H1 (cell line): Measurements from ENCODE around the gene KIF5C. TPM values are rescaled to one million over a fixed set of nuclear protein-coding genes. Genes with fewer than 3 reads are reported as not detected.

ENCODE experiments used
- CTCF ChIA-PET: fragments of 300-600 bp; sonication (Branson Sonifier 250); formaldehyde crosslinking; loops from one replicate; lab custom pipeline; 2021; ENCODE audit not compliant: partially characterized antibody; lab: Charles Lee
- POLR2A ChIA-PET: fragments of 300-600 bp; sonication (Branson Sonifier 250); formaldehyde crosslinking; loops from one replicate; lab custom pipeline; 2021; ENCODE audit warnings: inconsistent platforms; ENCODE audit not compliant: partially characterized antibody; lab: Charles Lee
- DNase-seq, 2 experiments: peaks; one replicate each; pipeline versions ENCODE4 v3.0.0 to v3.0.0-alpha.2; 2010 to 2022; ENCODE audit warnings: low spot score in 2 of 2, low read depth in 1 of 2, mixed read lengths in 1 of 2
- FAIRE-seq: peaks from 2 replicates; lab custom pipeline; 2011; peaks lifted over from hg19 to GRCh38; lab: Jason Lieb, UNC
- H2AFZ ChIP-seq: 2 replicates; pipeline ENCODE4 v1.8.1; 2012; ENCODE audit warnings: low read length, inconsistent platforms
- H2AK5ac ChIP-seq: 2 replicates; pipeline ENCODE4 v1.6.1; 2013; ENCODE audit warnings: low read depth, low read length
- H2BK120ac ChIP-seq: replicated peaks from 2 replicates; pipeline ENCODE3; 2013; ENCODE audit warnings: low read depth, low read length, inconsistent platforms
- H2BK12ac ChIP-seq: 2 replicates; pipeline ENCODE4 v1.6.1; 2013; ENCODE audit warnings: low read depth, low read length
- H2BK15ac ChIP-seq: 2 replicates; pipeline ENCODE4 v1.6.1; 2013; ENCODE audit warnings: low read length
- H2BK20ac ChIP-seq: 2 replicates; pipeline ENCODE4 v1.6.1; 2013; ENCODE audit warnings: low read length
- H2BK5ac ChIP-seq: 2 replicates; pipeline ENCODE4 v1.6.1; 2013; ENCODE audit warnings: low read depth, low read length
- H3K14ac ChIP-seq: 2 replicates; pipeline ENCODE4 v1.6.1; 2013; ENCODE audit warnings: inconsistent platforms; ENCODE audit not compliant: insufficient read length
- H3K18ac ChIP-seq: 2 replicates; pipeline ENCODE4 v1.6.1; 2013; ENCODE audit warnings: low read length; ENCODE audit errors: extremely low read depth
- H3K23ac ChIP-seq: 2 replicates; pipeline ENCODE4 v1.6.1; 2013; ENCODE audit warnings: inconsistent platforms; ENCODE audit not compliant: insufficient read length
- H3K23me2 ChIP-seq: 2 replicates; pipeline ENCODE4 v1.6.1; 2013; ENCODE audit warnings: low read depth, low read length
- H3K27ac ChIP-seq: 2 replicates; pipeline ENCODE4 v1.6.1; 2011; ENCODE audit warnings: low read depth, low read length, inconsistent platforms
- H3K27me3 ChIP-seq, 4 experiments: replicated peaks in 1 of 4; 1 replicate in 1 of 4; 2 replicates in 3 of 4; pipeline versions ENCODE4 v1.6.1 to v1.8.1; 2011 to 2013; ENCODE audit warnings: low read length in 3 of 4, mild to moderate bottlenecking in 3 of 4, inconsistent platforms in 2 of 4, mixed read lengths in 2 of 4, moderate library complexity in 1 of 4; ENCODE audit not compliant: control insufficient read depth in 3 of 4, insufficient read depth in 3 of 4; ENCODE audit errors: extremely low read depth in 1 of 4
- H3K36me3 ChIP-seq, 4 experiments: 2 replicates each; pipeline versions ENCODE4 v1.6.1 to v1.8.1; 2011 to 2013; ENCODE audit warnings: mild to moderate bottlenecking in 4 of 4, low read length in 3 of 4, moderate library complexity in 2 of 4, control low read depth in 1 of 4, inconsistent platforms in 1 of 4; ENCODE audit not compliant: insufficient read depth in 4 of 4, control insufficient read depth in 2 of 4
- H3K4ac ChIP-seq: replicated peaks from 2 replicates; pipeline ENCODE3; 2013; ENCODE audit warnings: low read length, low read depth, mixed read lengths, inconsistent platforms; ENCODE audit not compliant: insufficient read length
- H3K4me1 ChIP-seq, 4 experiments: replicated peaks in 1 of 4; 1 replicate in 1 of 4; 2 replicates in 3 of 4; pipeline versions ENCODE4 v1.6.1 to v1.8.1; 2011 to 2013; ENCODE audit warnings: low read length in 3 of 4, inconsistent platforms in 2 of 4, mixed read lengths in 1 of 4; ENCODE audit not compliant: insufficient read depth in 4 of 4, control insufficient read depth in 3 of 4
- H3K4me2 ChIP-seq, 2 experiments: 2 replicates each; pipeline versions ENCODE4 v1.6.1 to v1.8.1; 2011 to 2013; ENCODE audit warnings: low read depth in 2 of 2, low read length in 2 of 2, control low read depth in 1 of 2, inconsistent platforms in 1 of 2, mild to moderate bottlenecking in 1 of 2; ENCODE audit not compliant: insufficient read depth in 1 of 2
- H3K4me3 ChIP-seq, 4 experiments: fragments of 200-600, 300-600 bp in 1 of 4; sonication (generic), shearing (Covaris generic), sonication (Bioruptor Twin) in 1 of 4; 2 replicates each; pipeline versions ENCODE4 v1.5.1 to v1.8.1; 2011 to 2016; ENCODE audit warnings: low read length in 4 of 4, low read depth in 3 of 4, control low read depth in 2 of 4, inconsistent platforms in 2 of 4, mild to moderate bottlenecking in 2 of 4, mixed read lengths in 1 of 4, moderate library complexity in 1 of 4; ENCODE audit not compliant: insufficient read depth in 2 of 4; ENCODE audit errors: extremely low read depth in 1 of 4
- H3K56ac ChIP-seq: replicated peaks from 2 replicates; pipeline ENCODE3; 2013; ENCODE audit warnings: low read depth, mild to moderate bottlenecking, mixed read lengths, low read length, inconsistent platforms; ENCODE audit not compliant: insufficient read length
- H3K79me1 ChIP-seq: 2 replicates; pipeline ENCODE4 v1.6.1; 2013; ENCODE audit warnings: low read depth, low read length, control low read depth
- H3K79me2 ChIP-seq, 2 experiments: 2 replicates each; pipeline versions ENCODE4 v1.6.1 to v1.8.1; 2012 to 2013; ENCODE audit warnings: low read length in 2 of 2, mild to moderate bottlenecking in 2 of 2, inconsistent platforms in 1 of 2; ENCODE audit not compliant: insufficient read depth in 2 of 2, control insufficient read depth in 1 of 2
- H3K9ac ChIP-seq, 4 experiments: replicated peaks in 1 of 4; 1 replicate in 1 of 4; 2 replicates in 3 of 4; pipeline versions ENCODE4 v1.6.1 to v1.8.1; 2011 to 2013; ENCODE audit warnings: low read depth in 3 of 4, low read length in 3 of 4, control low read depth in 2 of 4, mild to moderate bottlenecking in 2 of 4, moderate library complexity in 2 of 4, inconsistent platforms in 1 of 4; ENCODE audit errors: extremely low read depth in 1 of 4
- H3K9me3 ChIP-seq, 2 experiments: 2 replicates each; pipeline versions ENCODE4 v1.6.1 to v1.8.1; 2012 to 2013; ENCODE audit warnings: mild to moderate bottlenecking in 2 of 2, moderate library complexity in 2 of 2, control low read depth in 1 of 2, inconsistent platforms in 1 of 2, low read depth in 1 of 2, low read length in 1 of 2, mixed read lengths in 1 of 2; ENCODE audit not compliant: insufficient read depth in 2 of 2
- H4K20me1 ChIP-seq, 2 experiments: replicated peaks in 1 of 2; 2 replicates each; pipeline versions ENCODE3 to v1.8.1; 2011 to 2013; ENCODE audit warnings: inconsistent platforms in 2 of 2, low read length in 2 of 2, mild to moderate bottlenecking in 1 of 2; ENCODE audit not compliant: insufficient read depth in 2 of 2, control insufficient read depth in 1 of 2
- H4K5ac ChIP-seq: 2 replicates; pipeline ENCODE4 v1.6.1; 2013; ENCODE audit warnings: low read length, low read depth, mixed read lengths, inconsistent platforms; ENCODE audit not compliant: insufficient read length
- H4K8ac ChIP-seq: 2 replicates; pipeline ENCODE4 v1.8.0; 2013; ENCODE audit warnings: mild to moderate bottlenecking, moderate library complexity, low read length, inconsistent platforms; ENCODE audit not compliant: insufficient read depth; ENCODE audit errors: extremely low read depth
- H4K91ac ChIP-seq: replicated peaks from 2 replicates; pipeline ENCODE3; 2013; ENCODE audit warnings: low read length, mixed read lengths, inconsistent platforms; ENCODE audit not compliant: insufficient read length
- BRCA1 ChIP-seq: IDR thresholded peaks from 2 replicates; pipeline ENCODE4 v1.6.1; 2012; ENCODE audit warnings: low read depth, low read length, improper control_type of control experiment
- EGR1 ChIP-seq: IDR thresholded peaks from 2 replicates; pipeline ENCODE4 v1.6.1; 2011; ENCODE audit warnings: low read depth, low read length, borderline replicate concordance
- FOSL1 ChIP-seq: IDR thresholded peaks from 2 replicates; pipeline ENCODE4 v1.6.1; 2011; ENCODE audit warnings: mild to moderate bottlenecking, low read depth, low read length, moderate library complexity; ENCODE audit not compliant: insufficient read depth
- GTF2F1 ChIP-seq: IDR thresholded peaks from 2 replicates; pipeline ENCODE4 v1.6.1; 2012; ENCODE audit warnings: low read depth, low read length, improper control_type of control experiment, borderline replicate concordance
- KDM1A ChIP-seq: fragments of 200-600, 300-600 bp; sonication (generic); IDR thresholded peaks from 2 replicates; pipeline ENCODE4 v1.7.1; 2016; ENCODE audit warnings: mild to moderate bottlenecking, low read length, borderline replicate concordance
- KDM4A ChIP-seq: IDR thresholded peaks from one replicate; pipeline ENCODE4 v1.7.1; 2012; ENCODE audit warnings: low read depth, mild to moderate bottlenecking, moderate library complexity, low read length, inconsistent platforms; ENCODE audit not compliant: severe bottlenecking
- RBBP5 ChIP-seq: IDR thresholded peaks from 2 replicates; pipeline ENCODE4 v1.7.1; 2012; ENCODE audit warnings: low read depth, mild to moderate bottlenecking, inconsistent platforms, low read length, moderate library complexity, borderline replicate concordance
- TAF1 ChIP-seq: IDR thresholded peaks from 2 replicates; pipeline ENCODE4 v1.6.1; 2011; ENCODE audit warnings: mild to moderate bottlenecking, low read depth, low read length
- USF2 ChIP-seq: IDR thresholded peaks from 2 replicates; pipeline ENCODE4 v1.6.1; 2011; ENCODE audit warnings: low read length, improper control_type of control experiment
- YY1 ChIP-seq: IDR thresholded peaks from 2 replicates; pipeline ENCODE4 v1.6.1; 2011; ENCODE audit warnings: low read depth, mild to moderate bottlenecking, low read length
- WGBS, 2 experiments: shearing (Covaris generic) in 1 of 2; methylation state at CpG; one replicate each; pipeline versions ENCODE4 v1.1.6 to v1.1.7; 2013 to 2015; ENCODE audit warnings: low lambda C conversion rate in 2 of 2, mixed read lengths in 2 of 2, inconsistent platforms in 1 of 2, low coverage in 1 of 2, missing lambda C conversion rate in 1 of 2; ENCODE audit not compliant: insufficient replicate concordance in 2 of 2, insufficient coverage in 1 of 2, insufficient read length in 1 of 2; ENCODE audit errors: extremely low coverage in 1 of 2, missing lambda C conversion rate in 1 of 2; 5-methylcytosine and 5-hydroxymethylcytosine counted together
- polyA plus RNA-seq, 7 experiments: library from polyadenylated mRNA; depleted of rRNA in 3 of 7; stranded (reverse) in 5 of 7; unstranded in 2 of 7; fragments of >200 nt in 5 of 7; fragments of 200-250 nt in 2 of 7; gene quantifications; 1 replicate in 5 of 7; 2 replicates in 1 of 7; 4 replicates in 1 of 7; pipeline versions ENCODE4 v1.2.1 to v1.2.3, GENCODE V29; 2011 to 2013; ENCODE audit warnings: missing spikeins in 2 of 7, mixed read lengths in 2 of 7
- total RNA-seq: library from RNA; stranded (reverse); fragmentation: NEBNext Ultra II Directional; extraction: Animal tissue kit (Norgen Biotek cat#: 25700); gene quantifications from 2 replicates; pipeline ENCODE4 v1.2.1, GENCODE V29; 2021
- TF ChIP-seq, protein P1 (sequence below): IDR thresholded peaks from 2 replicates; pipeline ENCODE4 v1.6.1; 2012; ENCODE audit warnings: inconsistent platforms
- TF ChIP-seq, protein P2 (sequence below): IDR thresholded peaks from 2 replicates; pipeline ENCODE4 v1.6.1; 2012; ENCODE audit warnings: inconsistent platforms

KIF5C gene
- total and polyA plus RNA-seq, 2 of the 8 experiments (the other 6 are each of a cell fraction or from before 2014, with no cell fraction given): 16.3 to 66.4 TPM

- no peak overlapping the region for H4K91ac ChIP-seq
- H3K4me2 ChIP-seq: no peak overlapping the region
- H3K27ac ChIP-seq: no peak overlapping the region
- no peak overlapping the region for H2BK120ac ChIP-seq
- POLR2A ChIA-PET: no interaction called here
- no peak overlapping the region for H2BK20ac ChIP-seq
- no peak overlapping the region for H3K18ac ChIP-seq
- no peak overlapping the region for H4K8ac ChIP-seq
- H3K36me3 ChIP-seq: no peaks in the 10 kb centered on the region
- H3K27me3 ChIP-seq: no peaks in the 10 kb centered on the region
- 86% methylated on average over 4 of the region's 4 CpGs; no CpG with 5 or more reads in 1 of the 2 experiments for WGBS, 2 experiments
- DNase-seq (no peak), FAIRE-seq (no peak)
- H3K23me2 ChIP-seq: no peaks in the 10 kb centered on the region; the same call in 1 of the 2 replicates
- no peaks in the 10 kb centered on the region for H3K79me1 ChIP-seq
- H2BK12ac ChIP-seq: no peak overlapping the region
- peaks cover 0 to 2% (median 0%) of the 10 kb centered on the region in 4 experiments; a peak in 1 of 7 replicates for H3K4me1 ChIP-seq
- no peak overlapping the region for H2BK5ac ChIP-seq
- no peak overlapping the region for H3K4ac ChIP-seq
- no peak overlapping the region for H4K5ac ChIP-seq
- H2AK5ac ChIP-seq: no peak overlapping the region
- H2BK15ac ChIP-seq: no peak overlapping the region
- H3K9ac ChIP-seq: no peak overlapping the region
- H3K14ac ChIP-seq: no peak overlapping the region
- H3K23ac ChIP-seq: no peak overlapping the region
- no peaks in the 10 kb centered on the region for H3K79me2 ChIP-seq
- H2AFZ ChIP-seq: no peak overlapping the region
- no peaks in the 10 kb centered on the region for H3K9me3 ChIP-seq
- H4K20me1 ChIP-seq: no peaks in the 10 kb centered on the region
- CTCF ChIA-PET: interaction anchor here (0.9 to 1.4 kb wide), 2 partner anchors 24 to 25 kb away, joined by 3 to 4 read pairs; partner anchors contain the start of gene LYPD6B
- no peak for TF ChIP-seq YY1
- TF ChIP-seq, protein P1, sequence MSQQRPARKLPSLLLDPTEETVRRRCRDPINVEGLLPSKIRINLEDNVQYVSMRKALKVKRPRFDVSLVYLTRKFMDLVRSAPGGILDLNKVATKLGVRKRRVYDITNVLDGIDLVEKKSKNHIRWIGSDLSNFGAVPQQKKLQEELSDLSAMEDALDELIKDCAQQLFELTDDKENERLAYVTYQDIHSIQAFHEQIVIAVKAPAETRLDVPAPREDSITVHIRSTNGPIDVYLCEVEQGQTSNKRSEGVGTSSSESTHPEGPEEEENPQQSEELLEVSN: no peak
- no peak for TF ChIP-seq GTF2F1
- no peak for TF ChIP-seq EGR1
- TF ChIP-seq, protein P2, sequence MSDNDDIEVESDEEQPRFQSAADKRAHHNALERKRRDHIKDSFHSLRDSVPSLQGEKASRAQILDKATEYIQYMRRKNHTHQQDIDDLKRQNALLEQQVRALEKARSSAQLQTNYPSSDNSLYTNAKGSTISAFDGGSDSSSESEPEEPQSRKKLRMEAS: no peak
- no peak for TF ChIP-seq RBBP5
- no peak for TF ChIP-seq FOSL1
- TF ChIP-seq KDM4A: no peak
- no peak for TF ChIP-seq KDM1A
- no peak for TF ChIP-seq TAF1
- TF ChIP-seq USF2: no peak
- no peak for TF ChIP-seq BRCA1
- H3K56ac ChIP-seq: no peak overlapping the region
- no peak overlapping the region for H3K4me3 ChIP-seq
Measured at GRCh38 chr2:149063177-149063576, 188.2 kb downstream of the KIF5C start.
